NCI-H1694 (cell line): ENCODE data around the gene SEMA4B.
A peak's percentile ranks its signal among the peaks of the same experiment; 100 is the strongest.
"Not testable (repeated sequence)": the region's sequence is repeated elsewhere in the genome, so short reads cannot be mapped to it uniquely, and the experiment has no call there.

Source experiments
- DNase-seq: peaks from one replicate; lab custom pipeline; 2025; lab: John Stamatoyannopoulos, UW

SEMA4B gene

GRCh38 chr15:90261811-90262210 is 60.7 kb downstream of the SEMA4B start:
- no peak for DNase-seq

GRCh38 chr15:90262426-90262825 is 61.3 kb downstream of the SEMA4B start:
- DNase-seq, result no peak

GRCh38 chr15:90264671-90265070 is 63.5 kb downstream of the SEMA4B start:
- DNase-seq, result no peak

GRCh38 chr15:90265271-90266060 is 64.3 kb downstream of the SEMA4B start, which contains the start of gene NGRN:
TSS of gene NGRN (plus strand) at chr15:90265672. CDS start at chr15:90265713, 41 bp downstream.
- peak; percentile 81 for DNase-seq

- DNase-seq, result no peak
Observed at GRCh38 chr15:90266061-90266431, 64.9 kb downstream of the SEMA4B start.

- no peak for DNase-seq
Observed at GRCh38 chr15:90266485-90266884, 65.4 kb downstream of the SEMA4B start.

- no peak for DNase-seq
Observed at GRCh38 chr15:90268415-90268814, 67.3 kb downstream of the SEMA4B start.

- DNase-seq, result no peak
Observed at GRCh38 chr15:90270502-90271150, 69.5 kb downstream of the SEMA4B start.

GRCh38 chr15:90271459-90272166 is 70.5 kb downstream of the SEMA4B start:
- no peak for DNase-seq

GRCh38 chr15:90278467-90278866 is 77.3 kb downstream of the SEMA4B start:
- not testable (repeated sequence) for DNase-seq
